ENCODE results near the gene NEBL.

DNA sequence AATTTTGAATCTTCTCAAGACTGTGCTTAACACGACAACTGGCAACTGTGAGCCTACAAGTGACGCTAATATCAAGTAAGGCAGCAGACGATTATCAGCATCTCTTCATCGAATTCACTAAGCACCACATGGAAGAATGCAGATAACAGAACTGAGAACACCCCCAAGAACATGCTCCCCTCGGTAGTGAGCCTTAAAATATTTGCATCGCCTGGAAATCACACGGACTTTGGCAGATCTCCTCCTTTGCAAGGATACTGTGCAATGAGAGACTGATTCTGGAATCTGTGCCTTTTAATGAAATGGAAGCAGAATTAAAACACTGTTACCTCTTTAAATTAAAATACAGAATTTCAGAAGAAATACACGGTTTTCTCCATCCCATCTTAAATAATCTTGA lies 38.2 kb upstream of the NEBL start:
- TF ChIP-seq POLR2A (IDR thresholded peaks at IDR 0.05): no peak
- TF ChIP-seq, protein P1, sequence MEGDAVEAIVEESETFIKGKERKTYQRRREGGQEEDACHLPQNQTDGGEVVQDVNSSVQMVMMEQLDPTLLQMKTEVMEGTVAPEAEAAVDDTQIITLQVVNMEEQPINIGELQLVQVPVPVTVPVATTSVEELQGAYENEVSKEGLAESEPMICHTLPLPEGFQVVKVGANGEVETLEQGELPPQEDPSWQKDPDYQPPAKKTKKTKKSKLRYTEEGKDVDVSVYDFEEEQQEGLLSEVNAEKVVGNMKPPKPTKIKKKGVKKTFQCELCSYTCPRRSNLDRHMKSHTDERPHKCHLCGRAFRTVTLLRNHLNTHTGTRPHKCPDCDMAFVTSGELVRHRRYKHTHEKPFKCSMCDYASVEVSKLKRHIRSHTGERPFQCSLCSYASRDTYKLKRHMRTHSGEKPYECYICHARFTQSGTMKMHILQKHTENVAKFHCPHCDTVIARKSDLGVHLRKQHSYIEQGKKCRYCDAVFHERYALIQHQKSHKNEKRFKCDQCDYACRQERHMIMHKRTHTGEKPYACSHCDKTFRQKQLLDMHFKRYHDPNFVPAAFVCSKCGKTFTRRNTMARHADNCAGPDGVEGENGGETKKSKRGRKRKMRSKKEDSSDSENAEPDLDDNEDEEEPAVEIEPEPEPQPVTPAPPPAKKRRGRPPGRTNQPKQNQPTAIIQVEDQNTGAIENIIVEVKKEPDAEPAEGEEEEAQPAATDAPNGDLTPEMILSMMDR (IDR thresholded peaks at IDR 0.05): no peak
